HT1080 (cell line): ENCODE results near the gene MX2. TPM values are rescaled to one million over a fixed set of nuclear protein-coding genes. Genes with fewer than 3 reads are reported as not detected.
"Not testable (repeated sequence)": the region's sequence is repeated elsewhere in the genome, so short reads cannot be mapped to it uniquely, and the experiment has no call there.

Source experiments
- DNase-seq: peaks from one replicate; pipeline ENCODE4 v3.0.0-alpha.2; 2015; ENCODE audit warnings: low read depth
- polyA plus RNA-seq, 2 experiments: library from polyadenylated mRNA; depleted of rRNA; stranded (reverse); fragments of >200 nt; gene quantifications; 2 replicates each; pipeline ENCODE4 v1.2.3, GENCODE V29; 2015
- total RNA-seq: library from RNA; depleted of rRNA; stranded (reverse); fragments of >200 nt; shearing (Covaris generic); gene quantifications from 2 replicates; pipeline ENCODE4 v1.2.3, GENCODE V29; 2014; rRNA removed

The MX2 gene, protein sequence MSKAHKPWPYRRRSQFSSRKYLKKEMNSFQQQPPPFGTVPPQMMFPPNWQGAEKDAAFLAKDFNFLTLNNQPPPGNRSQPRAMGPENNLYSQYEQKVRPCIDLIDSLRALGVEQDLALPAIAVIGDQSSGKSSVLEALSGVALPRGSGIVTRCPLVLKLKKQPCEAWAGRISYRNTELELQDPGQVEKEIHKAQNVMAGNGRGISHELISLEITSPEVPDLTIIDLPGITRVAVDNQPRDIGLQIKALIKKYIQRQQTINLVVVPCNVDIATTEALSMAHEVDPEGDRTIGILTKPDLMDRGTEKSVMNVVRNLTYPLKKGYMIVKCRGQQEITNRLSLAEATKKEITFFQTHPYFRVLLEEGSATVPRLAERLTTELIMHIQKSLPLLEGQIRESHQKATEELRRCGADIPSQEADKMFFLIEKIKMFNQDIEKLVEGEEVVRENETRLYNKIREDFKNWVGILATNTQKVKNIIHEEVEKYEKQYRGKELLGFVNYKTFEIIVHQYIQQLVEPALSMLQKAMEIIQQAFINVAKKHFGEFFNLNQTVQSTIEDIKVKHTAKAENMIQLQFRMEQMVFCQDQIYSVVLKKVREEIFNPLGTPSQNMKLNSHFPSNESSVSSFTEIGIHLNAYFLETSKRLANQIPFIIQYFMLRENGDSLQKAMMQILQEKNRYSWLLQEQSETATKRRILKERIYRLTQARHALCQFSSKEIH
- total RNA-seq, result 0.08 and 0.17 TPM in 2 replicates
- 0.43 and 0.44 TPM in 2 replicates for polyA plus RNA-seq (2015; cell fraction: cytosol; rRNA removed)
- polyA plus RNA-seq (2015; cell fraction: nucleus; rRNA removed), result 0.91 and 1.5 TPM in 2 replicates

- peak; percentile 66 for DNase-seq
Observed at GRCh38 chr21:41361786-41362604, at the start of gene MX2. TSS of gene MX2 (plus strand) at chr21:41362027. CDS start at chr21:41376907, 14,880 bp downstream.

DNA sequence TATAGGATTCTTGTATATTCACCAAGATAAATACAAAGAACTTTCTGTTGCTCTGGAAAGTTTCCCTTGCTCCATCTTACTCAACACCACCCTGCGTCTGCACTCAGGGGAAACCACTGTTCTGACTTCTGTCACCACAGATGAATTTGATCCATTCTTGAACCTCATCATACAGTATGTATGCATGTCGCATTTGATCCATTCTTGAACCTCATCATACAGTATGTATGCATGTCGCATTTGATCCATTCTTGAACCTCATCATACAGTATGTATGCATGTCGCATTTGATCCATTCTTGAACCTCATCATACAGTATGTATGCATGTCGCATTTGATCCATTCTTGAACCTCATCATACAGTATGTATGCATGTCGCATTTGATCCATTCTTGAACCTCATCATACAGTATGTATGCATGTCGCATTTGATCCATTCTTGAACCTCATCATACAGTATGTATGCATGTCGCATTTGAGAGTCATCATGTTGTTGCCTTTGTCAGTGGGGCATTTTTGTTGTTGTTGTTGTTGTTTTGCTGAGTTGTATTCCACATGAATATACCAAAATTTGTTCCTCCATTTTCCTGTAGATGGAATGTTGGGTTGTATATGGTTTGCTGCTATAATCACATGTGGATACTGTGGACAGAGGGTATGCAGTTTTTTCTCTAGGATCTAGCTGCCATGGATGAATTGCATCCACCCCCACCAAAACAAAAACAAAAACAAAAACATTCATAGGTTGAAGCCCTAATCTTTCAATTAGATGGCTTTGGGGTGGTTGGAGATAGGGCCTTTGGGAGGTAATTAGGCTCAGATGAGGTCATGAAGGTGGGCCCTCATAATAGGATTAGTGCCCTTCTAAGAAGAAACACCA, 48.3 kb upstream of the MX2 start:
- not testable (repeated sequence) for DNase-seq

GRCh38 chr21:41315726-41316125, 46.1 kb upstream of the MX2 start:
- DNase-seq, result no peak

DNA sequence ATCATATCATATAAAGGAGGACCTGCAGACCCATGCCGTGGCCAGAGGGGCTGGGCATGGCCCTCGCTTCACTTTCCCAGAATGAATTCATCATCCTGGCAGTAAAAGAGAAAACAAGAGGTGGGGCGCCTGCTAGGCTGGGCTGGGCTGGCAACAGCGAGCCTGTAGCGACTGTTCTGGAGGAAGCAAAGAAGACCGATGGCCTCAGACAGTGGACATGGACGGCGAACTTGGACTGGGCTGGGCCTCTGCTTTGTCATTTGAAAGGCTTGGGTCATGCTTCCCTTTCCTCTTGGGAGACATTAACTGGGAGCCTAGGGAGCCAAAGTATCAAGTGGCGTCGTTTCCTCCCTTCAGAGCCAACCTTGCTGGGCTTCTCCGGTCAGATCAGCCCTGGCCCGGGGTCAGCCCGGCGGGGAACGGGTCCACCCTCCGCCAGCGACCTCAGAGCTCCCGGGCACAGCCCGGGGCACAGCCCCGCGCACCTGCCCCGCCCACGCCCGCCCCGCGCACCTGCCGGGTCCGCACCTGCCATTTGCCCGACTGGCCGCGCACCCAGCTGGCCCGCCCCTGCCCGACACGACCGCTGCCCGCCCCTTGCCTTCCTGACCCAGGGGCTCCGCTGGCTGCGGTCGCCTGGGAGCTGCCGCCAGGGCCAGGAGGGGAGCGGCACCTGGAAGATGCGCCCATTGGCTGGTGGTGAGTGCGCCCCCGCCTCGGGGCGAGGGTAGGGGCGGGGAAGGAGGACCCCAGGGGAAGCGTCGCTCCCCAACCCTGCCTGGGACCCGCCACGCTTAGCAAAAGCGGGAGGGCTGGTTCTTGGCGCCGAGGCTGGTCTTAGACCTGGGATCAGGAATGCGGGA, 45.4 kb upstream of the MX2 start, which contains the start of gene FAM3B:
TSS of gene FAM3B (plus strand) at position 602 of the 863 bp plus-strand sequence. CDS start at position 681, 79 bp downstream.
- DNase-seq, result no peak

GRCh38 chr21:41317063-41317392, 44.8 kb upstream of the MX2 start:
- DNase-seq, result no peak

- no peak for DNase-seq
Observed at GRCh38 chr21:41317458-41317857, 44.4 kb upstream of the MX2 start.

- DNase-seq, result no peak
Observed at GRCh38 chr21:41318218-41318617, 43.6 kb upstream of the MX2 start.

DNA sequence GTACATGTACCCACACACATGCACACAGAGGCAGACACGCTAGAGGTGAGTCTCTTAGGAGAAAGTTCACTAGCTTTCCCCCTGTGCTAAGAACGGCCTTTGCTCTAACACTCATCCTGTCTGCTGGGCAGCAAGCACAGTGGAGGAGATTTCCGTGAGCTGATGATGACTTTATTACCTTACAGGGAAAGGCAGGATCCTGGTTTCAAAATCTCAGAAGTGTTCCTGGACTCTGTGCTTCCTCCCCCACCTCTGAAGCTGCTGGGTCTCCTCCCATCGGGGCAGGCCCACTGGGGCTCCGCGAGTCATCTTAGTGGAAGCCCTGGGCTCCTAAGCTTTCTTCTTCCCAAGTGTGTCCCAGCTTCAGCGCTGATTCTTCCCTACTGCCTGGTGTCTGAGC, 42.6 kb upstream of the MX2 start:
- DNase-seq, result no peak

GRCh38 chr21:41321211-41321907, 40.5 kb upstream of the MX2 start:
- DNase-seq, result no peak

GRCh38 chr21:41321908-41322495, 39.8 kb upstream of the MX2 start:
- no peak for DNase-seq

DNA sequence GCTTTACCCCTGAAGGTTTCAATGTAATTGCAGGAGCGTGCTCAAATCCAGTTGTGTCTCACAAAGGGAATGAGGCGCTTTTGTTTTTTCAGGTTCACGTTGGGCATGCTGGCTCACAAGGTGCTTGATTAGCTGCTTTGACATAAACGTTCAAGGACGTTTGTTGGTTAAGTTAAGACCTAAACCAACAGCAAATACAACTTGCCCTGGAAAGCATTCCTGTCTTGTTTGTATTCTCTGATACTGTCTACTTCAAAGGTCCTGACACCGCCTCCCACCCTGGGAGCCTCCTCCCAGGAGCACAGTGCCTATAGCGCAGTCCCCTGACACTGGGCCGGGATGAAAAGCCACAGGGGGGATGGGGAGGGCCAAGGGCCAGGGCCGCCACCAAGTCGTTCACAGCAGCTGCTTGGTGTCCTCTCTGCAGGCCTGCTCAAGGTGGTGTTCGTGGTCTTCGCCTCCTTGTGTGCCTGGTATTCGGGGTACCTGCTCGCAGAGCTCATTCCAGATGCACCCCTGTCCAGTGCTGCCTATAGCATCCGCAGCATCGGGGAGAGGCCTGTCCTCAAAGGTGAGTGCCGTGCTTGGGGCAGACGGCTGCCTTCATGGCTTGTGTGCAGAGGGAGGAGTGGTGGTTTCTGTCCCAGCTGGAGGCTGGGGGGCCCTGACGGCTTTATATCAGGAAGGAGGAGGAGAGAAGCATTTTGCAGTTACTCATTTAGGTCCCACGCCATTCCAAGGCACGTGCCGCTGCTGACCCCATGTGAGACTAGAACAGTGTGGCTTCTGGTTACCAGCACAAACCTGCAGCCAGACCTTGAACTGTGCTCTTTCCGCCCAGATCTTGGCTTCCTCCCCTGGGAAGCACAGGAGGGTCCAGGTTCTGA, 39.1 kb upstream of the MX2 start:
- DNase-seq, result no peak

- no peak for DNase-seq
Observed at GRCh38 chr21:41325138-41325912, 36.5 kb upstream of the MX2 start.

DNA sequence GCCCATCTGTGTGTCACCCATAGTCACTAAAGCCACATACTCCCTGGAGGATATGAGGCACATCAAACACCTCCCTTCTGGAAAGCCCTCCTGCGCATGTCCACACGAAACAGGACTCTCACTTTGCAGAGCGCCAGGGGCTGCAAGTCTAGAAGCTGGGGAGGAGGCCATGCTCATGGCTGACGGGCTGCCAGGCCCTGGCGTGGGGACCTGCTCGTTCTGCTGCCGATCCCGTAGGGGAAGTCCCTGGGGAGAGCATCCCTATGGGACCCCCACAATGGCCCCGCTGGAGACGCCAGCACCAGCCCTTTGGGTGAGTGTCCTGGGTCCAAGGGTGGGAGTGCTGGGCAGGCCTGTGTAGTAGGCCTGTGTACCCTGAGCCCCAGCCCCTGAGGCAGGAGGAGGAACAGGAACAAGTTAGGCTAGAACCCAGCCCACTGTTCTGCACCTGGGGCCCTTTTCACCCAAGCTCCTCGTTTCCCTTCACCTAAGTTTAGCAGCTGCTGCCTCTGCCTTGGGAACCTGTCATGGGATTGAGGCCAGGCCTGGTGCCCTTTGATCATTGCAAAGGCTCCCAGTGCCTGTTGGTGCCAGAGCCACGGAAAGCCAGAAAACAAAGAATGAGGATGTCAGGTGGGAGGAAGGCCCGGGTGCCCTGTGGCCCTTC, 35.3 kb upstream of the MX2 start:
- no peak for DNase-seq

GRCh38 chr21:41327753-41328152, 34.1 kb upstream of the MX2 start:
- no peak for DNase-seq

- peak; percentile 10 for DNase-seq
Observed at GRCh38 chr21:41328660-41329607, 32.9 kb upstream of the MX2 start.
